Right lobe of liver (tissue), 6 donors: ENCODE results near the gene MYO1A. TPM values are rescaled to one million over a fixed set of nuclear protein-coding genes. Genes with fewer than 3 reads are reported as not detected.

Experiments used
- ATAC-seq, 4 donors: fragments of 200-7000 bp; cut with Tn5 transposase; one replicate each; pipeline ENCODE4 v1.9.1; 2020; ENCODE audit warnings: mild to moderate bottlenecking in 4 of 4, moderate library complexity in 4 of 4
- DNase-seq, 3 donors: peaks; one replicate each; pipeline ENCODE4 v3.0.0-alpha.2; 2020
- H3K27ac ChIP-seq, 3 donors: fragments of 200-600 bp; one replicate each; pipeline ENCODE4 v1.8.0; 2022
- H3K27me3 ChIP-seq, 2 donors: fragments of 200-600 bp; one replicate each; pipeline ENCODE4 v1.8.0; 2022
- H3K36me3 ChIP-seq, 4 donors: fragments of 200-600 bp; sonication (generic) in 1 of 4; one replicate each; pipeline versions ENCODE4 v1.5.1 to v1.8.0; 2017 to 2022; ENCODE audit warnings: control low read depth in 1 of 4
- H3K4me1 ChIP-seq, 4 donors: fragments of 200-600 bp; sonication (generic) in 1 of 4; one replicate each; pipeline versions ENCODE4 v1.5.1 to v1.8.0; 2017 to 2022; ENCODE audit warnings: control low read depth in 1 of 4
- H3K4me3 ChIP-seq, 3 donors: fragments of 200-600 bp; one replicate each; pipeline ENCODE4 v1.8.0; 2022
- H3K9me3 ChIP-seq, 4 donors: fragments of 200-600 bp; sonication (generic) in 1 of 4; one replicate each; pipeline versions ENCODE4 v1.5.1 to v1.8.0; 2017 to 2022; ENCODE audit warnings: control low read depth in 1 of 4
- POLR2A ChIP-seq: fragments of 450-650 bp; IDR thresholded peaks from one replicate; pipeline ENCODE4 v1.6.1; 2017; ENCODE audit warnings: antibody characterized with exemption, mild to moderate bottlenecking
- WGBS: methylation state at CpG from one replicate; pipeline ENCODE4 v1.1.6; 2018; ENCODE audit warnings: low coverage, low lambda C conversion rate; ENCODE audit not compliant: insufficient coverage; ENCODE audit errors: missing lambda C conversion rate; 5-methylcytosine and 5-hydroxymethylcytosine counted together
- intact Hi-C, 2 donors: fragments of 100-400 bp; cut with DNase I; formaldehyde crosslinking; loops; one replicate each; pipeline versions ENCODE4 v1.11.2 to v1.14.1; 2022
- total RNA-seq, 6 experiments: library from RNA; depleted of rRNA in 2 of 6; stranded (reverse); fragments of >200 nt in 2 of 6; fragmentation: NEBNext Ultra II Directional in 3 of 6; extraction: Animal tissue kit (Norgen Biotek cat#: 25700) in 3 of 6; gene quantifications; one replicate each; pipeline versions ENCODE4 v1.1.0 to v1.2.4, GENCODE V29; 2016 to 2023
- TF ChIP-seq, protein P1 (sequence below), 4 donors: fragments of 200-600 bp in 3 of 4; fragments of 450-650 bp in 1 of 4; IDR thresholded peaks; one replicate each; pipeline versions ENCODE4 v1.5.1 to v1.8.0; 2016 to 2022; ENCODE audit warnings: antibody characterized with exemption in 4 of 4, mild to moderate bottlenecking in 2 of 4
- donor health status: DM: no; HTN: yes; CAD: no.
- donor health status: DM: no; HTN: no; CAD: no.
- donor health status: DM: no; HTN: no; CAD: no.
- donor health status: DM: no; HTN: yes; CAD: no.
- donor health status: DM: no; HTN: yes; CAD: no.

The MYO1A gene
- total RNA-seq, 6 experiments from 2014 or later = 0.27 to 1.9 (median 0.68) TPM; not detected in 1

DNA sequence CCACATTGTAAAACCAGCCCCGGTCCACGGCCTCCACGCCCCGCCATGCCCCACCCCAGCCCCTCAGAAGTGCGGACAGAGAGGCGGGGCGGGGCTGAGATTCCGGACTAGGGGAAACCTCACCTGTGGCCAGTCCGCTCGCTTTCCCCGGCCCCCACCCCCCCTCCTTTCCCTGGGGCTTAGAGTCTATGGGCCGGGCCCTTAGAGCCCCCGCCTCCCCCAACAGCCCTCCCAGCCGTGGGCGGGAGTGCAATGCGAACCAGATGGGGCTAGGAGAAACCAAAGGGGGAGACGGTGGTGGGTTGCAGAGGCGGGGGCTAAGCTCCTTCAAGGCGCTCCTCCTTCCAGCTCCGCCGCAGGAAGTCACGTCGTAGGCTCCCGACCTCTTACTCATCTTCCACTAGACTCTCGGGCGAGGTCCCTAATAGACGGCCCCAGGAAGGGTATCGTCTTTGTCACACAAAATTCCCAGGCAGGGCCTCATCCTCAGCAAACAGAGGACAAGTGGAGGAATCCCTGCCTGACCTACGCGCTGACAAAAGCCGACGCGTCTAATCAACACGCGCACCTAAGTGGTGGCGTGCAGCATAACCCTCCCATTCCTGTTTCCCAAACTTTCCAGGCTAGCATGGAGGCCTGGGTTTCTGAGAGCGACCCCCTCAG, 37.9 kb upstream of the MYO1A start:
- WGBS = 2% methylated on average over 15 of the region's 37 CpGs

DNA sequence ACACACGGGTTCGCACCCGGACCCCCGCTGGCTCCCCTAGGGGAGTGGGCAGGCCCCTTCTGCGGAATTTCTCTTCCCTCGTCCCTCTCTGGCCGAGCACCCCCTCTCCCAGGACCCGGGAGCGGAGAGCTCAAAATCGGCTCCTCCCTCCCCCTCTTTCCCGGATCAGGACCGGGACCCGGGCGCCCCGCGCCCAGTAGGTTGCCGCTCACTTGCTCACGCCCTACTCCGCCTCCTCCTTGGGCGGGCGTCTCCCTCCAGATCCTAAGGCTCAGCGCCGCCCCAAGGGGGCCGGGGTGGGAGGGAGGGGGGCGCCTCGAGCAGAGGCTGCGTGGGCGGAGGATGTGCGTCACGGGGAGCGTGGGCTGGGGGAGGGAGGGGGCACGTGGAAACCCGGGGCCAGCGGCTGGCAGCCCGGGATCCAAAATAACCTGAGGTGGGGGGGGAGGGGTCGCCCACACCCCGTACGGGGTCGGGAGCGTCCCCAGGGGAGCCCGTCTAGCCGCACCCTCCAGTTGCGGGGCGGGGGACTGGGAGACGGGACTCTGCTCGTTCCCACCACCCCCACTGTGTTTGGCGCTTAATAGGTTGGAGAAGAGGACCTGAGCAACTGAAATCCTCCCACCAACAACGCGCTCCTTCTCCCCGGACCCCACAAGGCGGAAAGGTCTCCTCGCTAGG, 37.2 kb upstream of the MYO1A start:
- Histone ChIP-seq H3K27ac (peak overlapping the region; percentile 96 to 98 (median 98)), H3K4me1 (peaks cover 0 to 20% (median 10%) of the 10 kb centered on the region in 4 donors), H3K9me3 (no peaks in the 10 kb centered on the region), H3K36me3 (peaks cover 0 to 12% (median 6%) of the 10 kb centered on the region in 4 donors), H3K27me3 (no peaks in the 10 kb centered on the region), H3K4me3 (peak overlapping the region; percentile 58 to 78 (median 68))
- DNase-seq = peak; percentile 85 to 91 (median 89)
- WGBS = under 1% methylated on average over 18 of the region's 52 CpGs
- intact Hi-C loops = no loop called here
- TF ChIP-seq POLR2A = peak; percentile 58
- TF ChIP-seq, protein P1, sequence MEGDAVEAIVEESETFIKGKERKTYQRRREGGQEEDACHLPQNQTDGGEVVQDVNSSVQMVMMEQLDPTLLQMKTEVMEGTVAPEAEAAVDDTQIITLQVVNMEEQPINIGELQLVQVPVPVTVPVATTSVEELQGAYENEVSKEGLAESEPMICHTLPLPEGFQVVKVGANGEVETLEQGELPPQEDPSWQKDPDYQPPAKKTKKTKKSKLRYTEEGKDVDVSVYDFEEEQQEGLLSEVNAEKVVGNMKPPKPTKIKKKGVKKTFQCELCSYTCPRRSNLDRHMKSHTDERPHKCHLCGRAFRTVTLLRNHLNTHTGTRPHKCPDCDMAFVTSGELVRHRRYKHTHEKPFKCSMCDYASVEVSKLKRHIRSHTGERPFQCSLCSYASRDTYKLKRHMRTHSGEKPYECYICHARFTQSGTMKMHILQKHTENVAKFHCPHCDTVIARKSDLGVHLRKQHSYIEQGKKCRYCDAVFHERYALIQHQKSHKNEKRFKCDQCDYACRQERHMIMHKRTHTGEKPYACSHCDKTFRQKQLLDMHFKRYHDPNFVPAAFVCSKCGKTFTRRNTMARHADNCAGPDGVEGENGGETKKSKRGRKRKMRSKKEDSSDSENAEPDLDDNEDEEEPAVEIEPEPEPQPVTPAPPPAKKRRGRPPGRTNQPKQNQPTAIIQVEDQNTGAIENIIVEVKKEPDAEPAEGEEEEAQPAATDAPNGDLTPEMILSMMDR (IDR thresholded peaks at IDR 0.05) = no peak
- ATAC-seq = peak; percentile 40 to 56 (median 44)

More for the DNA sequence above, 37.9 kb upstream of the MYO1A start:
- peaks cover 0 to 18% (median 10%) of the 10 kb centered on the region in 4 donors for H3K36me3 ChIP-seq
- H3K4me3 ChIP-seq = peak overlapping the region; percentile 58 to 78 (median 68)
- intact Hi-C loops = no loop called here
- peaks cover 0 to 20% (median 10%) of the 10 kb centered on the region in 4 donors for H3K4me1 ChIP-seq
- H3K9me3 ChIP-seq = no peaks in the 10 kb centered on the region
- ATAC-seq = peak; percentile 37 to 55 (median 42)
- TF ChIP-seq, protein P1 (IDR thresholded peaks at IDR 0.05) = no peak
- TF ChIP-seq POLR2A = no peak
- peak overlapping the region; percentile 96 to 98 (median 98) for H3K27ac ChIP-seq
- peak; percentile 86 to 87 (median 87) for DNase-seq
- no peaks in the 10 kb centered on the region for H3K27me3 ChIP-seq

DNA sequence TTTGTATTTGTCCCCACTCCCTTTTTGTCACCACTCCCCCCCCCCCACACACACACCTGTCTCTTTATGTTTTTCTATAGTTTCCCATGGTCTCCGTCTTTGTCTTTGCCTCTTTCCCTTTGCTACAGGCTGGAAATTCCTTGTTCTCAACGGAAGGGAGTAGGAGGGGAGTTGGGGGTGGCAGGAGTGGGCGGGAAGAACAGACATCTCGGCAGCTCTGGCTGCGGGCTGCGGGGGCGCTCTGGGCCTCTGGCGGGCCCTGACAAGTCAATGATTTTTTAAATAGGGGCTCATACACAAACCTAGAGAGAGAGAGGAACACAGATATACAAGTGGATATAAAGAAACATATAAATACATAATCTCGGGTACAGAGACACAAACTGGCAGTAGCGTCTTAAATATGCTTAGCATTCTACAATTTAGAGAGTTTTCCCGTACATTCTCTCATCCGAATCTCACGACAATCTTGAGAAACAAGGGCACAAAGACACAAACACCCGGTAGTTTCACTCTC, 36.6 kb upstream of the MYO1A start:
- DNase-seq = peak in 2 of 3 donors; percentile 65 to 67
- WGBS = 2% methylated on average over 14 of the region's 14 CpGs

DNA sequence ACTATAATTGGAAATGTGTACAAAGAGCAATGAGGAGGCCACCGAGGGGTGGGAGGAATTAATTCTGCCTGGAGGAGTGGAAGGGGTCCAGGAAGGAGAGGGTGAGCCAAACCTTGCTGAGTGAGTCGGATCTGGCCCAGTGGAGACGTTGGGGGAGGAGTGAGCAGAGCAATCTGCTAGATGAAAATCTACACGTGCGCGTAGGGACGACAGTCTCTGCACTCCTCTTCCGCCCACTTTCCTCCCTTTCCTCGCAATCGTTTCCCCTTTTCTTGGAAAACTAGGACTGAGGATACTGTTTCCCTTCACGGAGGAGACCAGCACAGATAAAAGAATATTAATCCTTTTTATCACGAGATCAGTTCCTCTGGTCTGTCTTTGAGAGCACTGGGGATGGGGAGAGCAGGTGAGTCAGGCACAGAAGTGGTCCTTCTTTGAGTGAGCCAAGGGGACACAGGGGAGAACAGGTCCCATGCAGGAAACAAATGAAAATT, 36.1 kb upstream of the MYO1A start:
- WGBS = 40% methylated on average over 8 of the region's 12 CpGs
- no peak for DNase-seq
- Histone ChIP-seq H3K27me3 (no peaks in the 10 kb centered on the region), H3K4me3 (no peak overlapping the region), H3K9me3 (no peaks in the 10 kb centered on the region), H3K36me3 (peaks cover 0 to 2% (median 0%) of the 10 kb centered on the region in 4 donors), H3K27ac (peak overlapping the region in 2 of 3 donors; percentile 96 to 98), H3K4me1 (peaks cover 0 to 19% (median 7%) of the 10 kb centered on the region in 4 donors)
- ATAC-seq = no peak
- intact Hi-C loops = no loop called here
- TF ChIP-seq POLR2A = no peak
- TF ChIP-seq, protein P1 (IDR thresholded peaks at IDR 0.05) = no peak

More for the DNA sequence above, 36.6 kb upstream of the MYO1A start:
- intact Hi-C loops = no loop called here
- H3K4me3 ChIP-seq = peak overlapping the region; percentile 58 to 78 (median 68)
- no peaks in the 10 kb centered on the region for H3K27me3 ChIP-seq
- H3K9me3 ChIP-seq = no peaks in the 10 kb centered on the region
- TF ChIP-seq, protein P1 (IDR thresholded peaks at IDR 0.05) = peak in 3 of 4 donors; percentile 19 to 31 (median 28)
- no peak for TF ChIP-seq POLR2A
- peaks cover 0 to 20% (median 10%) of the 10 kb centered on the region in 4 donors for H3K4me1 ChIP-seq
- H3K27ac ChIP-seq = peak overlapping the region; percentile 96 to 98 (median 98)
- H3K36me3 ChIP-seq = peaks cover 0 to 7% (median 2%) of the 10 kb centered on the region in 4 donors
- ATAC-seq = peak in 1 of 4 donors; percentile 5
